ENCODE data around the gene MLLT10. TPM values are rescaled to one million over a fixed set of nuclear protein-coding genes. Genes with fewer than 3 reads are reported as not detected.

Gene MLLT10
- total and polyA plus RNA-seq, 9 of the 15 experiments (the other 6 are each of a cell fraction or from before 2014, with no cell fraction given) = 18.8 to 81.4 (median 64.2) TPM

DNA sequence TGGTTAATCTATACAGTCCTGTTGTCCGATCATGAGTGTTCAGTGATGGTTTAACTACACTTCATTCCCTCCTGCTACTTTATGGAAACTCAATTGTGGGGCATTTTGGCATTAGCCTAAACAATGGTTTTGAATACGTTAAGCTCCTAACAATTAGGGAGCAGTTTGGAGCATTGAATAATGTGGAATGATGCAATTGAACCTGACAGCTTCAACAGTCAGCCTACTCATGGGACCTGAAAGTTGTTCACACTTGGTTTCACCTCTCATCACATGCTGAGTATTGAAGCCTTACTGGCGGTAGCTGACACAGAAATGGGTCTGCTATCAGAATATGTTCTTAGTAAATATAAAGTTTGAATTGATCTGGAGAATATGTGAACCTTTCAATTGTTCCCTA is 186.1 kb downstream of the MLLT10 start (continued):
- TF ChIP-seq SRSF7 (optimal IDR thresholded peaks at IDR 0.05; ENCODE audit: low read depth, low read length) (no peak), DDX20 (tag; IDR thresholded peaks at IDR 0.05; ENCODE audit: low read depth) (no peak), RAD51 (IDR thresholded peaks at IDR 0.05; ENCODE audit: borderline replicate concordance, low read depth) (no peak), ZNF79 (CRISPR knock-in tag; IDR thresholded peaks at IDR 0.05; ENCODE audit: low read depth) (no peak), ETS2 (tag; IDR thresholded peaks at IDR 0.05; ENCODE audit: borderline replicate concordance, poor library complexity, severe bottlenecking) (no peak), THRAP3 (IDR thresholded peaks at IDR 0.05; ENCODE audit: borderline replicate concordance) (no peak), KLF16 (IDR thresholded peaks at IDR 0.05) (no peak)
- TF ChIP-seq, protein P1, sequence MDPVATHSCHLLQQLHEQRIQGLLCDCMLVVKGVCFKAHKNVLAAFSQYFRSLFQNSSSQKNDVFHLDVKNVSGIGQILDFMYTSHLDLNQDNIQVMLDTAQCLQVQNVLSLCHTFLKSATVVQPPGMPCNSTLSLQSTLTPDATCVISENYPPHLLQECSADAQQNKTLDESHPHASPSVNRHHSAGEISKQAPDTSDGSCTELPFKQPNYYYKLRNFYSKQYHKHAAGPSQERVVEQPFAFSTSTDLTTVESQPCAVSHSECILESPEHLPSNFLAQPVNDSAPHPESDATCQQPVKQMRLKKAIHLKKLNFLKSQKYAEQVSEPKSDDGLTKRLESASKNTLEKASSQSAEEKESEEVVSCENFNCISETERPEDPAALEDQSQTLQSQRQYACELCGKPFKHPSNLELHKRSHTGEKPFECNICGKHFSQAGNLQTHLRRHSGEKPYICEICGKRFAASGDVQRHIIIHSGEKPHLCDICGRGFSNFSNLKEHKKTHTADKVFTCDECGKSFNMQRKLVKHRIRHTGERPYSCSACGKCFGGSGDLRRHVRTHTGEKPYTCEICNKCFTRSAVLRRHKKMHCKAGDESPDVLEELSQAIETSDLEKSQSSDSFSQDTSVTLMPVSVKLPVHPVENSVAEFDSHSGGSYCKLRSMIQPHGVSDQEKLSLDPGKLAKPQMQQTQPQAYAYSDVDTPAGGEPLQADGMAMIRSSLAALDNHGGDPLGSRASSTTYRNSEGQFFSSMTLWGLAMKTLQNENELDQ (CRISPR knock-in tag; IDR thresholded peaks at IDR 0.05; ENCODE audit: borderline replicate concordance) = no peak
- TF ChIP-seq, protein P2, sequence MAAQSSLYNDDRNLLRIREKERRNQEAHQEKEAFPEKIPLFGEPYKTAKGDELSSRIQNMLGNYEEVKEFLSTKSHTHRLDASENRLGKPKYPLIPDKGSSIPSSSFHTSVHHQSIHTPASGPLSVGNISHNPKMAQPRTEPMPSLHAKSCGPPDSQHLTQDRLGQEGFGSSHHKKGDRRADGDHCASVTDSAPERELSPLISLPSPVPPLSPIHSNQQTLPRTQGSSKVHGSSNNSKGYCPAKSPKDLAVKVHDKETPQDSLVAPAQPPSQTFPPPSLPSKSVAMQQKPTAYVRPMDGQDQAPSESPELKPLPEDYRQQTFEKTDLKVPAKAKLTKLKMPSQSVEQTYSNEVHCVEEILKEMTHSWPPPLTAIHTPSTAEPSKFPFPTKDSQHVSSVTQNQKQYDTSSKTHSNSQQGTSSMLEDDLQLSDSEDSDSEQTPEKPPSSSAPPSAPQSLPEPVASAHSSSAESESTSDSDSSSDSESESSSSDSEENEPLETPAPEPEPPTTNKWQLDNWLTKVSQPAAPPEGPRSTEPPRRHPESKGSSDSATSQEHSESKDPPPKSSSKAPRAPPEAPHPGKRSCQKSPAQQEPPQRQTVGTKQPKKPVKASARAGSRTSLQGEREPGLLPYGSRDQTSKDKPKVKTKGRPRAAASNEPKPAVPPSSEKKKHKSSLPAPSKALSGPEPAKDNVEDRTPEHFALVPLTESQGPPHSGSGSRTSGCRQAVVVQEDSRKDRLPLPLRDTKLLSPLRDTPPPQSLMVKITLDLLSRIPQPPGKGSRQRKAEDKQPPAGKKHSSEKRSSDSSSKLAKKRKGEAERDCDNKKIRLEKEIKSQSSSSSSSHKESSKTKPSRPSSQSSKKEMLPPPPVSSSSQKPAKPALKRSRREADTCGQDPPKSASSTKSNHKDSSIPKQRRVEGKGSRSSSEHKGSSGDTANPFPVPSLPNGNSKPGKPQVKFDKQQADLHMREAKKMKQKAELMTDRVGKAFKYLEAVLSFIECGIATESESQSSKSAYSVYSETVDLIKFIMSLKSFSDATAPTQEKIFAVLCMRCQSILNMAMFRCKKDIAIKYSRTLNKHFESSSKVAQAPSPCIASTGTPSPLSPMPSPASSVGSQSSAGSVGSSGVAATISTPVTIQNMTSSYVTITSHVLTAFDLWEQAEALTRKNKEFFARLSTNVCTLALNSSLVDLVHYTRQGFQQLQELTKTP (IDR thresholded peaks at IDR 0.05; ENCODE audit: low read depth in 1 of 2, partially characterized antibody in 2 of 2) = no peak
- TF ChIP-seq, protein P3, sequence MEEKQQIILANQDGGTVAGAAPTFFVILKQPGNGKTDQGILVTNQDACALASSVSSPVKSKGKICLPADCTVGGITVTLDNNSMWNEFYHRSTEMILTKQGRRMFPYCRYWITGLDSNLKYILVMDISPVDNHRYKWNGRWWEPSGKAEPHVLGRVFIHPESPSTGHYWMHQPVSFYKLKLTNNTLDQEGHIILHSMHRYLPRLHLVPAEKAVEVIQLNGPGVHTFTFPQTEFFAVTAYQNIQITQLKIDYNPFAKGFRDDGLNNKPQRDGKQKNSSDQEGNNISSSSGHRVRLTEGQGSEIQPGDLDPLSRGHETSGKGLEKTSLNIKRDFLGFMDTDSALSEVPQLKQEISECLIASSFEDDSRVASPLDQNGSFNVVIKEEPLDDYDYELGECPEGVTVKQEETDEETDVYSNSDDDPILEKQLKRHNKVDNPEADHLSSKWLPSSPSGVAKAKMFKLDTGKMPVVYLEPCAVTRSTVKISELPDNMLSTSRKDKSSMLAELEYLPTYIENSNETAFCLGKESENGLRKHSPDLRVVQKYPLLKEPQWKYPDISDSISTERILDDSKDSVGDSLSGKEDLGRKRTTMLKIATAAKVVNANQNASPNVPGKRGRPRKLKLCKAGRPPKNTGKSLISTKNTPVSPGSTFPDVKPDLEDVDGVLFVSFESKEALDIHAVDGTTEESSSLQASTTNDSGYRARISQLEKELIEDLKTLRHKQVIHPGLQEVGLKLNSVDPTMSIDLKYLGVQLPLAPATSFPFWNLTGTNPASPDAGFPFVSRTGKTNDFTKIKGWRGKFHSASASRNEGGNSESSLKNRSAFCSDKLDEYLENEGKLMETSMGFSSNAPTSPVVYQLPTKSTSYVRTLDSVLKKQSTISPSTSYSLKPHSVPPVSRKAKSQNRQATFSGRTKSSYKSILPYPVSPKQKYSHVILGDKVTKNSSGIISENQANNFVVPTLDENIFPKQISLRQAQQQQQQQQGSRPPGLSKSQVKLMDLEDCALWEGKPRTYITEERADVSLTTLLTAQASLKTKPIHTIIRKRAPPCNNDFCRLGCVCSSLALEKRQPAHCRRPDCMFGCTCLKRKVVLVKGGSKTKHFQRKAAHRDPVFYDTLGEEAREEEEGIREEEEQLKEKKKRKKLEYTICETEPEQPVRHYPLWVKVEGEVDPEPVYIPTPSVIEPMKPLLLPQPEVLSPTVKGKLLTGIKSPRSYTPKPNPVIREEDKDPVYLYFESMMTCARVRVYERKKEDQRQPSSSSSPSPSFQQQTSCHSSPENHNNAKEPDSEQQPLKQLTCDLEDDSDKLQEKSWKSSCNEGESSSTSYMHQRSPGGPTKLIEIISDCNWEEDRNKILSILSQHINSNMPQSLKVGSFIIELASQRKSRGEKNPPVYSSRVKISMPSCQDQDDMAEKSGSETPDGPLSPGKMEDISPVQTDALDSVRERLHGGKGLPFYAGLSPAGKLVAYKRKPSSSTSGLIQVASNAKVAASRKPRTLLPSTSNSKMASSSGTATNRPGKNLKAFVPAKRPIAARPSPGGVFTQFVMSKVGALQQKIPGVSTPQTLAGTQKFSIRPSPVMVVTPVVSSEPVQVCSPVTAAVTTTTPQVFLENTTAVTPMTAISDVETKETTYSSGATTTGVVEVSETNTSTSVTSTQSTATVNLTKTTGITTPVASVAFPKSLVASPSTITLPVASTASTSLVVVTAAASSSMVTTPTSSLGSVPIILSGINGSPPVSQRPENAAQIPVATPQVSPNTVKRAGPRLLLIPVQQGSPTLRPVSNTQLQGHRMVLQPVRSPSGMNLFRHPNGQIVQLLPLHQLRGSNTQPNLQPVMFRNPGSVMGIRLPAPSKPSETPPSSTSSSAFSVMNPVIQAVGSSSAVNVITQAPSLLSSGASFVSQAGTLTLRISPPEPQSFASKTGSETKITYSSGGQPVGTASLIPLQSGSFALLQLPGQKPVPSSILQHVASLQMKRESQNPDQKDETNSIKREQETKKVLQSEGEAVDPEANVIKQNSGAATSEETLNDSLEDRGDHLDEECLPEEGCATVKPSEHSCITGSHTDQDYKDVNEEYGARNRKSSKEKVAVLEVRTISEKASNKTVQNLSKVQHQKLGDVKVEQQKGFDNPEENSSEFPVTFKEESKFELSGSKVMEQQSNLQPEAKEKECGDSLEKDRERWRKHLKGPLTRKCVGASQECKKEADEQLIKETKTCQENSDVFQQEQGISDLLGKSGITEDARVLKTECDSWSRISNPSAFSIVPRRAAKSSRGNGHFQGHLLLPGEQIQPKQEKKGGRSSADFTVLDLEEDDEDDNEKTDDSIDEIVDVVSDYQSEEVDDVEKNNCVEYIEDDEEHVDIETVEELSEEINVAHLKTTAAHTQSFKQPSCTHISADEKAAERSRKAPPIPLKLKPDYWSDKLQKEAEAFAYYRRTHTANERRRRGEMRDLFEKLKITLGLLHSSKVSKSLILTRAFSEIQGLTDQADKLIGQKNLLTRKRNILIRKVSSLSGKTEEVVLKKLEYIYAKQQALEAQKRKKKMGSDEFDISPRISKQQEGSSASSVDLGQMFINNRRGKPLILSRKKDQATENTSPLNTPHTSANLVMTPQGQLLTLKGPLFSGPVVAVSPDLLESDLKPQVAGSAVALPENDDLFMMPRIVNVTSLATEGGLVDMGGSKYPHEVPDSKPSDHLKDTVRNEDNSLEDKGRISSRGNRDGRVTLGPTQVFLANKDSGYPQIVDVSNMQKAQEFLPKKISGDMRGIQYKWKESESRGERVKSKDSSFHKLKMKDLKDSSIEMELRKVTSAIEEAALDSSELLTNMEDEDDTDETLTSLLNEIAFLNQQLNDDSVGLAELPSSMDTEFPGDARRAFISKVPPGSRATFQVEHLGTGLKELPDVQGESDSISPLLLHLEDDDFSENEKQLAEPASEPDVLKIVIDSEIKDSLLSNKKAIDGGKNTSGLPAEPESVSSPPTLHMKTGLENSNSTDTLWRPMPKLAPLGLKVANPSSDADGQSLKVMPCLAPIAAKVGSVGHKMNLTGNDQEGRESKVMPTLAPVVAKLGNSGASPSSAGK (IDR thresholded peaks at IDR 0.05) = peak; percentile 39; the same call in 1 of the 2 replicates
